ENCODE data around the gene FREM2.

DNA sequence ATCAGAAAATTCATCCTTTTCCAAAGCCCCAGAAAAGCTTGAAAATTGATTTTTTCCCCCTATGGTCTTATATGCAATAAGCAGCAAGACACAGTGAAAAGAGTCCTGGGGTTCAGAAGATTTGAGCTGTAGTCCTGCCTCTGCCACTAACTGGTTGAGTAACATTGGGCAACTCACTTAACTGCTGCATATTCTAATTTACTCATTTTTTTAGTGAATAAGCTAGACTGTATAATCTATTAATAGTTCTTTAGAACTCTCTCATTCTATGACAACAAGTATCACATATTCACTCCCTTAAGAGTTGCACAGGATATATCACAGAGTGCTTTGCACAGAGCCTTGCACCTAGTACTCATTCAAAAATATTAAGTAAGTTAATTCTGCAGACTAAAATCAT, 192.9 kb downstream of the FREM2 start:
- TF ChIP-seq ELF4 (IDR thresholded peaks at IDR 0.05) (no peak), SUZ12 (IDR thresholded peaks at IDR 0.05) (no peak), HDGF (IDR thresholded peaks at IDR 0.05; ENCODE audit: borderline replicate concordance) (no peak), FOXK2 (IDR thresholded peaks at IDR 0.05) (no peak), CTBP1 (IDR thresholded peaks at IDR 0.05; ENCODE audit: borderline replicate concordance) (no peak), BHLHE40 (IDR thresholded peaks at IDR 0.05; ENCODE audit: borderline replicate concordance) (no peak), ZNF384 (IDR thresholded peaks at IDR 0.05) (no peak)
